ENCODE data around the gene CREB5. TPM values are rescaled to one million over a fixed set of nuclear protein-coding genes. Genes with fewer than 3 reads are reported as not detected.
A peak's percentile ranks its signal among the peaks of the same experiment; 100 is the strongest.

Gene CREB5
- total and polyA plus RNA-seq, 2 donors (not counting 3 experiments of a cell fraction or from before 2014, with no cell fraction given): 19.6 to 28.4 TPM

DNA sequence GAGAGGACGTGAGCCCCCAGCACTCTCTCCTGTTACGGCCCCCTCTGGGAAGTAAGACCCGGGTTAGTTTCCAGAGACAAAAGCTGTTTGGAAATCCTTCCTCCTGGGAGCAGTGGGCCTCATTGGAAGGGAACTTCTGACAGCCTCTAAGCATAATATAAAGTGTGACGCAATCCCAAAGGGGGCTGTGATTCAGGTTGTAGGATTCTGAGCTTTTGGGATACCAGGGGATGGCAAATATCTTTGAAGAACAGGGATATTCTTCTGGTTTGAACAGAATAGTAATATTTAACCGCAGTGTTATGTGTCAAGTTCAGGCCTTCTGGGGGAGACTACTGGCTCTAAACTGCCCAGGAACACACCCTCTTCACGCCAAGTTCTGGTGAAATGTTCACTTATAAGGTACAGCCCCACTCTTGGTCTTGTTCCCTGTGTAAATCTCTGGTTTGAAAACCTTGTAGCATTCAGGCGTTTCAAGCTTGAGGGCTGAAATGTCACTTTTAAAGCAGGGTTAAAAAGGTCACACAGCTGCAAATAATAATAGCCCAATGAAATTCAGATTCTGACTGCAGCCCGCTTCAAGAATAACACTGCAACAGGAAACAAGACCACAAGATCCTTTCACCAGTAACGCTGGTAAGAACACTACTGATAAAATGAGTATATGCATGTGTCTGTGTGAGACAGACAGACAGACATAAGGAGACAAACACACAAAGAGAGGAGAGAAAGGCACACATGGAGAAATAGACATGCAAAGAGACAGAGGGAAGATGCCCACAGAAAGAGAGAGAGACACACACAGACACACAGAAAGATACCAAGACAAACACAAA is 69.0 kb downstream of the CREB5 start:
- no peak overlapping the region for H3K9ac ChIP-seq (replicated peaks; ENCODE audit: extremely low read depth, insufficient read depth, low read length)
- FAIRE-seq: no peak
- H3K4me3 ChIP-seq (replicated peaks in 1 of 3; ENCODE audit: insufficient read depth in 1 of 3, low read depth in 1 of 3, low read length in 3 of 3): no peak overlapping the region
- no peaks in the 10 kb centered on the region for H3K79me2 ChIP-seq (ENCODE audit: control insufficient read depth, insufficient read depth, low read length)
- no peaks in the 10 kb centered on the region for H3K36me3 ChIP-seq (ENCODE audit: control insufficient read depth in 2 of 2, extremely low read depth in 1 of 2, insufficient read depth in 2 of 2, low read length in 2 of 2)
- no TSS peak for BruUV-seq (replicated peaks)
- no peak overlapping the region for H2AFZ ChIP-seq (ENCODE audit: low read depth, low read length)
- no peak for TF ChIP-seq FOS (IDR thresholded peaks at IDR 0.05; ENCODE audit: borderline replicate concordance, insufficient read depth, low read length)
- TF ChIP-seq MYC (IDR thresholded peaks at IDR 0.05; ENCODE audit: low read depth, low read length): no peak
- TF ChIP-seq, protein P1, sequence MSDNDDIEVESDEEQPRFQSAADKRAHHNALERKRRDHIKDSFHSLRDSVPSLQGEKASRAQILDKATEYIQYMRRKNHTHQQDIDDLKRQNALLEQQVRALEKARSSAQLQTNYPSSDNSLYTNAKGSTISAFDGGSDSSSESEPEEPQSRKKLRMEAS (IDR thresholded peaks at IDR 0.05; ENCODE audit: insufficient read depth, insufficient read length): no peak
- no peak for TF ChIP-seq GATA2 (IDR thresholded peaks at IDR 0.05; ENCODE audit: insufficient read depth, insufficient read length, low read depth, low read length)
- no peaks in the 10 kb centered on the region for H3K9me3 ChIP-seq (replicated peaks; ENCODE audit: control insufficient read depth, insufficient read depth, low read length)
- H3K4me1 ChIP-seq (ENCODE audit: control insufficient read depth, extremely low read depth, insufficient read depth, low read length): no peaks in the 10 kb centered on the region
- ChIA-PET CTCF (no interaction called here), POLR2A (no interaction called here)
- intact Hi-C loops (cut with micrococcal nuclease): no loop called here
- no peaks in the 10 kb centered on the region for H3K9me1 ChIP-seq (replicated peaks; ENCODE audit: control insufficient read depth, extremely low read depth, insufficient read depth, low read length)
- H3K27ac ChIP-seq (ENCODE audit: insufficient read depth, low read depth, low read length): no peak overlapping the region
- H4K20me1 ChIP-seq (replicated peaks; ENCODE audit: control insufficient read depth, extremely low read depth, insufficient read depth, low read length): no peaks in the 10 kb centered on the region
- DNase-seq (ENCODE audit: low read depth, low spot score): peak; percentile 29
- H3K4me2 ChIP-seq (ENCODE audit: insufficient read depth, low read length): no peak overlapping the region
- H3K27me3 ChIP-seq (ENCODE audit: control insufficient read depth in 2 of 2, insufficient read depth in 2 of 2, low read length in 2 of 2): no peaks in the 10 kb centered on the region
- dilution Hi-C loops (cut with MboI; ENCODE audit: extremely low pct_ligation_motif_present, low sequenced_read_pairs): no loop called here

DNA sequence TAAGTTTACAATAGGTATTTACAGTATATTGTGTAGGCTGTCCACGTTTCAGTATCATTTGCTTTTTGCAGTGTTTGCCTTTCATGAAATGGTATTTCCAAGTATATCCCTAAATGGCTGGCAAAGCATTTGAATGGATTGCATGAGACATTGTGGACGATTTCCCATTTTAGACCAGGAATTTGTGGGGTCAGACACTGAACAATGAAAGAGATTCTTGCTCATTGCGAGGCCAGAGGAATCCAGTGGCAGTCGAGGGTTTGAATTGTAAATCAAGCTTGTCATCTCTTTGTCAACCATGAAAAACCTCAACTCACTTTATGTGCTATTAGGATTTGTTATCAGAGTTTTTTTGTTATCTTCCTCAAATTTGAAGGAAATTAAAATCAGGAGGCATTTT is 70.8 kb downstream of the CREB5 start:
- Histone ChIP-seq H4K20me1 (replicated peaks; ENCODE audit: control insufficient read depth, extremely low read depth, insufficient read depth, low read length) (no peaks in the 10 kb centered on the region), H3K4me3 (replicated peaks in 1 of 3; ENCODE audit: insufficient read depth in 1 of 3, low read depth in 1 of 3, low read length in 3 of 3) (no peak overlapping the region), H2AFZ (ENCODE audit: low read depth, low read length) (no peak overlapping the region), H3K36me3 (ENCODE audit: control insufficient read depth in 2 of 2, extremely low read depth in 1 of 2, insufficient read depth in 2 of 2, low read length in 2 of 2) (no peaks in the 10 kb centered on the region), H3K79me2 (ENCODE audit: control insufficient read depth, insufficient read depth, low read length) (no peaks in the 10 kb centered on the region), H3K4me1 (ENCODE audit: control insufficient read depth, extremely low read depth, insufficient read depth, low read length) (no peaks in the 10 kb centered on the region), H3K9me3 (replicated peaks; ENCODE audit: control insufficient read depth, insufficient read depth, low read length) (no peaks in the 10 kb centered on the region), H3K27ac (ENCODE audit: insufficient read depth, low read depth, low read length) (no peak overlapping the region), H3K9me1 (replicated peaks; ENCODE audit: control insufficient read depth, extremely low read depth, insufficient read depth, low read length) (no peaks in the 10 kb centered on the region), H3K4me2 (ENCODE audit: insufficient read depth, low read length) (no peak overlapping the region), H3K9ac (replicated peaks; ENCODE audit: extremely low read depth, insufficient read depth, low read length) (no peak overlapping the region), H3K27me3 (ENCODE audit: control insufficient read depth in 2 of 2, insufficient read depth in 2 of 2, low read length in 2 of 2) (no peaks in the 10 kb centered on the region)
- intact Hi-C loops (cut with micrococcal nuclease) (no loop called here), dilution Hi-C loops (cut with MboI; ENCODE audit: extremely low pct_ligation_motif_present, low sequenced_read_pairs) (no loop called here)
- TF ChIP-seq, protein P2, sequence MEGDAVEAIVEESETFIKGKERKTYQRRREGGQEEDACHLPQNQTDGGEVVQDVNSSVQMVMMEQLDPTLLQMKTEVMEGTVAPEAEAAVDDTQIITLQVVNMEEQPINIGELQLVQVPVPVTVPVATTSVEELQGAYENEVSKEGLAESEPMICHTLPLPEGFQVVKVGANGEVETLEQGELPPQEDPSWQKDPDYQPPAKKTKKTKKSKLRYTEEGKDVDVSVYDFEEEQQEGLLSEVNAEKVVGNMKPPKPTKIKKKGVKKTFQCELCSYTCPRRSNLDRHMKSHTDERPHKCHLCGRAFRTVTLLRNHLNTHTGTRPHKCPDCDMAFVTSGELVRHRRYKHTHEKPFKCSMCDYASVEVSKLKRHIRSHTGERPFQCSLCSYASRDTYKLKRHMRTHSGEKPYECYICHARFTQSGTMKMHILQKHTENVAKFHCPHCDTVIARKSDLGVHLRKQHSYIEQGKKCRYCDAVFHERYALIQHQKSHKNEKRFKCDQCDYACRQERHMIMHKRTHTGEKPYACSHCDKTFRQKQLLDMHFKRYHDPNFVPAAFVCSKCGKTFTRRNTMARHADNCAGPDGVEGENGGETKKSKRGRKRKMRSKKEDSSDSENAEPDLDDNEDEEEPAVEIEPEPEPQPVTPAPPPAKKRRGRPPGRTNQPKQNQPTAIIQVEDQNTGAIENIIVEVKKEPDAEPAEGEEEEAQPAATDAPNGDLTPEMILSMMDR (IDR thresholded peaks at IDR 0.05; ENCODE audit: extremely low read depth in 1 of 2, insufficient read depth in 1 of 2, low read depth in 1 of 2, low read length in 2 of 2): no peak
- TF ChIP-seq MYC (IDR thresholded peaks at IDR 0.05; ENCODE audit: low read depth, low read length) (no peak), GATA2 (IDR thresholded peaks at IDR 0.05; ENCODE audit: insufficient read depth, insufficient read length, low read depth, low read length) (no peak), FOS (IDR thresholded peaks at IDR 0.05; ENCODE audit: borderline replicate concordance, insufficient read depth, low read length) (no peak), POLR2AphosphoS5 (IDR thresholded peaks at IDR 0.05; ENCODE audit: insufficient read depth, low read depth, low read length) (no peak), JUN (IDR thresholded peaks at IDR 0.05; ENCODE audit: borderline replicate concordance, insufficient read depth, insufficient read length, low read depth) (no peak), POLR2A (IDR thresholded peaks at IDR 0.05; ENCODE audit: low read depth, low read length) (no peak), EZH2 (IDR thresholded peaks at IDR 0.05; ENCODE audit: borderline replicate concordance, low read depth, low read length, severe bottlenecking) (no peak)
- TF ChIP-seq, protein P1 (IDR thresholded peaks at IDR 0.05; ENCODE audit: insufficient read depth, insufficient read length): no peak
- BruUV-seq (replicated peaks): no TSS peak
- DNase-seq (ENCODE audit: low read depth, low spot score) (no peak), FAIRE-seq (no peak)
- ChIA-PET POLR2A (no interaction called here), CTCF (no interaction called here)

Data from endothelial cell of umbilical vein (primary cell).